ENCODE results near the gene MAML1. TPM values are rescaled to one million over a fixed set of nuclear protein-coding genes. Genes with fewer than 3 reads are reported as not detected.
"Not testable (repeated sequence)": the region's sequence is repeated elsewhere in the genome, so short reads cannot be mapped to it uniquely, and the experiment has no call there.

Gene MAML1
- total RNA-seq, 2 donors from 2014 or later, result 25.3 to 29.6 TPM

- DNase-seq (ENCODE audit: low spot score in 2 of 2) (no peak), ATAC-seq (no peak)
- Mint-ChIP-seq H3K9me3 (no peaks in the 10 kb centered on the region), H3K27ac (peak overlapping the region in 1 of 2 donors; percentile 61), H3K36me3 (peaks cover 12 to 15% of the 10 kb centered on the region in 2 donors)
Observed at GRCh38 chr5:179773686-179774040, 41.0 kb downstream of the MAML1 start.

- no peak for DNase-seq (ENCODE audit: low spot score in 2 of 2)
- no peaks in the 10 kb centered on the region for H3K9me3 Mint-ChIP-seq
- ATAC-seq, result no peak
- H3K36me3 Mint-ChIP-seq, result peaks cover 7 to 12% of the 10 kb centered on the region in 2 donors
- no peak overlapping the region for H3K27ac Mint-ChIP-seq
Observed at GRCh38 chr5:179774442-179774841, 41.8 kb downstream of the MAML1 start.

GRCh38 chr5:179776411-179776938 lies 43.9 kb downstream of the MAML1 start:
- peak in 1 of 2 donors; percentile 29 for ATAC-seq
- Mint-ChIP-seq H3K27ac (no peak overlapping the region), H3K36me3 (peaks cover 7 to 12% of the 10 kb centered on the region in 2 donors), H3K9me3 (no peaks in the 10 kb centered on the region)
- DNase-seq (ENCODE audit: low spot score in 2 of 2), result no peak

GRCh38 chr5:179777456-179777855 lies 44.8 kb downstream of the MAML1 start:
- Mint-ChIP-seq H3K9me3 (no peaks in the 10 kb centered on the region), H3K27ac (no peak overlapping the region), H3K36me3 (peaks cover 7 to 12% of the 10 kb centered on the region in 2 donors)

DNA sequence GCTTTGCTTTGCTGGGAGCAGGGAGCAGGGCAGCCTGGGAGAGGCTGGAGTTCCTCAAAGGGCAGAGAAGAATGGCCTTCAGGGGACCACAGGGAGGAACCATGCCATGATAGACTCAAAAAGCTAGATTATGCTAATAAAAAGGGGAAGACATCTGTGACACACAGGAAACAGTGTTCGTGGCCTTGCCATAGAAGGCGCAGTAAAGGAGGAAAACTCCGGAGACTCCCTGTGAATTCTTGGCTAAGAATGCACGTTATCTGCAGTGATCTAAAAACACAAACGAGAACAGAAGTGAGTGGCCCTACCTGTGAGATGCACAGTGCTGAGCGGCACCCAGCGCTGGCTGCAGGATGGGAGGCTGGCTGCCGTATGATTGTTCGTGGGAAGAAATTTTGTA lies 45.3 kb downstream of the MAML1 start:
- H3K27ac Mint-ChIP-seq, result no peak overlapping the region
- H3K9me3 Mint-ChIP-seq, result no peaks in the 10 kb centered on the region
- DNase-seq (ENCODE audit: low spot score in 2 of 2), result no peak
- peaks cover 5 to 11% of the 10 kb centered on the region in 2 donors for H3K36me3 Mint-ChIP-seq
- no peak for ATAC-seq

More at GRCh38 chr5:179777456-179777855, 44.8 kb downstream of the MAML1 start:
- no peak for ATAC-seq
- DNase-seq (ENCODE audit: low spot score in 2 of 2), result no peak

- H3K27ac Mint-ChIP-seq, result peak overlapping the region in 1 of 2 donors; percentile 68
Observed at GRCh38 chr5:179778591-179778990, 46.0 kb downstream of the MAML1 start.

DNA sequence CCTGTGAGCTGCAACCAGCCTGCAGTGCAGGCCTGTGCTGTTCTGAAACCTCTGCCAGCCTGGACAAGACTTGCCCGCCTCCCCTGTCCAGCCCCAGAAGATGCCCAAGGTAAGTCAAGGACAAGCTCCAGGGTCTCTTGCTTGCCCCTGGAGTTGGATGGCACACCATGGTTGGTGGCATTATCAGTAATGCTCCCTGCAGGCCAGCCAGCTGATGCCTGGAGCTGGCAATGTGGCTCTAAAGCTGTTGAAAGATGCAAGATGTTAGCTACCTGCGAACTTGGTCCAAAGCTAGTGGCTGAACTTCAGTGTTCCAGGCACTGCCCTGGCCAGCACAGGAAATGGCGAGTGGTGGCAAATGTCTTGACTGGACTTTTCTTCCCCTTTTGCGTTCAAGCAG lies 47.2 kb downstream of the MAML1 start:
- no peak overlapping the region for H3K27ac Mint-ChIP-seq
- no peaks in the 10 kb centered on the region for H3K9me3 Mint-ChIP-seq
- H3K36me3 Mint-ChIP-seq, result no peaks in the 10 kb centered on the region
- DNase-seq (ENCODE audit: low spot score in 2 of 2), result no peak
- no peak for ATAC-seq

More at GRCh38 chr5:179778591-179778990, 46.0 kb downstream of the MAML1 start:
- H3K36me3 Mint-ChIP-seq, result peaks cover 0 to 4% of the 10 kb centered on the region in 2 donors
- no peak for ATAC-seq
- no peak for DNase-seq (ENCODE audit: low spot score in 2 of 2)
- H3K9me3 Mint-ChIP-seq, result no peaks in the 10 kb centered on the region

DNA sequence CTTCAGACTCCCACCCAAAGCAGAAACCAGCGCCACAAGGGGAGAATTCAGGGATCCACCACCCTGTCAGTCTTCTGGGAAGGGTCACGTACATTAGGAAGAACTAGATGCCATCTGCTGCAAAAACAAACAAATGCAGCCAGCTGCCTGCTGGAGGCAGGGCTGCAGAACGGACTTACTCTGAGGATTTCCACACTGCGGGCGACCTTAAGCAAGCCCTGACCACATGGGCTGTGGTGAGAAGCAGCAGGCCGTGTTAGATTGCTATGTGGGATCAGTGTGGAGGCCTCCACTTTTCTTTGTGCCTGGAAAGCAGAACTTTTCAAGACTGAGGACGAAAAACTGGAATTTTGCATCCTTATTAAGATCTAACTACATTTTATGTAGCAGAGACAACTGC lies 47.7 kb downstream of the MAML1 start:
- DNase-seq (ENCODE audit: low spot score in 2 of 2) (no peak), ATAC-seq (no peak)
- H3K27ac Mint-ChIP-seq, result no peak overlapping the region

GRCh38 chr5:179781846-179782245 lies 49.2 kb downstream of the MAML1 start:
- Mint-ChIP-seq H3K36me3 (no peaks in the 10 kb centered on the region), H3K9me3 (no peaks in the 10 kb centered on the region), H3K27ac (peak overlapping the region in 1 of 2 donors; percentile 39)
- no peak for DNase-seq (ENCODE audit: low spot score in 2 of 2)
- no peak for ATAC-seq

More for the DNA sequence above, 47.7 kb downstream of the MAML1 start:
- H3K9me3 Mint-ChIP-seq, result no peaks in the 10 kb centered on the region
- no peaks in the 10 kb centered on the region for H3K36me3 Mint-ChIP-seq

DNA sequence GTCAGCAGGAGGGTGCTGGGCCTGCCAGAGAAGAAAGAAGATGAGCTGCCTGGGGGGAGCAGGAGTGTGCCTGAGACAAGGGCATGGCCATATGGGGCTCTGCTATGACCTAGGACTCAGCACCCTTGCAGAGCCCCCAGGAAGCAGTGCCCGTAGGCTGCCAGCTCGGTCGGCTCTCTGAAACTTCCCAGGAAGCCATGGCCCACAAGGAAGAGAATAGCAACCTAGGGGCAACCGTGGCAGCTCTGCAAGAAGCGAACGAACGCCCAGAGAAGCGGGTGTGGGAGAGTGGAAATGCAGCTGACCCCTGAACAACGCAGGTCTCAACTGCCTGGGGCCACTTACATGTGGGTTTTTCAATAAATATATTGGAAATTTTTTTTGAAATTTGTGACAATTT lies 50.5 kb downstream of the MAML1 start:
- Mint-ChIP-seq H3K27ac (peak overlapping the region in 1 of 2 donors; percentile 50), H3K36me3 (no peaks in the 10 kb centered on the region), H3K9me3 (no peaks in the 10 kb centered on the region)
- DNase-seq (ENCODE audit: low spot score in 2 of 2), result no peak
- ATAC-seq, result no peak

GRCh38 chr5:179786861-179787260 lies 54.2 kb downstream of the MAML1 start:
- H3K36me3 Mint-ChIP-seq, result peaks cover 0 to 6% of the 10 kb centered on the region in 2 donors
- ATAC-seq (no peak), DNase-seq (ENCODE audit: low spot score in 2 of 2) (no peak)
- H3K9me3 Mint-ChIP-seq, result no peaks in the 10 kb centered on the region
- no peak overlapping the region for H3K27ac Mint-ChIP-seq

- Mint-ChIP-seq H3K36me3 (peaks cover 0 to 6% of the 10 kb centered on the region in 2 donors), H3K9me3 (no peaks in the 10 kb centered on the region), H3K27ac (peak overlapping the region in 1 of 2 donors; percentile 60)
- no peak for ATAC-seq
- DNase-seq (ENCODE audit: low spot score in 2 of 2), result no peak
Observed at GRCh38 chr5:179788193-179788854, 55.7 kb downstream of the MAML1 start.

DNA sequence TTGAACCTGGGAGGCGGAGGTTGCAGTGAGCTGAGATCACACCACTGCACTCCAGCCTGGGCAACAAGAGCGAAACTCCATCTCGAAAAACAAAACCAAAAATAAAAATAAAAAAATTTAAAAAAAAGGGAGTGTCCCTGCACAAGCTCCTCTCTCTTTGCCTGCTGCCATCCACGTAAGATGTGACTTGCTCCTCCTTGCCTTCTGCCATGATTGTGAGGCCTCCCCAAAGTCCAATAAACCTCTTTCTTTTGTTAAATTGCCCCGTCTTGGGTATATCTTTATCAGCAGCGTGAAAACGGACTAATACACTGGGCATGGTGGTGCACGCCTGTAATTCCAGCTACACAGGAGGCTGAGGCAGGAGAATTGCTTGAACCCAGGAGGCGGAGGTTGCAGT lies 56.7 kb downstream of the MAML1 start:
- not testable (repeated sequence) for DNase-seq (ENCODE audit: low spot score in 2 of 2); H3K27ac Mint-ChIP-seq; H3K9me3 Mint-ChIP-seq; H3K36me3 Mint-ChIP-seq; ATAC-seq

GRCh38 chr5:179791881-179792611 lies 59.4 kb downstream of the MAML1 start:
- Mint-ChIP-seq H3K36me3 (peaks cover 0 to 6% of the 10 kb centered on the region in 2 donors), H3K27ac (no peak overlapping the region), H3K9me3 (no peaks in the 10 kb centered on the region)
- ATAC-seq, result no peak
- no peak for DNase-seq (ENCODE audit: low spot score in 2 of 2)

DNA sequence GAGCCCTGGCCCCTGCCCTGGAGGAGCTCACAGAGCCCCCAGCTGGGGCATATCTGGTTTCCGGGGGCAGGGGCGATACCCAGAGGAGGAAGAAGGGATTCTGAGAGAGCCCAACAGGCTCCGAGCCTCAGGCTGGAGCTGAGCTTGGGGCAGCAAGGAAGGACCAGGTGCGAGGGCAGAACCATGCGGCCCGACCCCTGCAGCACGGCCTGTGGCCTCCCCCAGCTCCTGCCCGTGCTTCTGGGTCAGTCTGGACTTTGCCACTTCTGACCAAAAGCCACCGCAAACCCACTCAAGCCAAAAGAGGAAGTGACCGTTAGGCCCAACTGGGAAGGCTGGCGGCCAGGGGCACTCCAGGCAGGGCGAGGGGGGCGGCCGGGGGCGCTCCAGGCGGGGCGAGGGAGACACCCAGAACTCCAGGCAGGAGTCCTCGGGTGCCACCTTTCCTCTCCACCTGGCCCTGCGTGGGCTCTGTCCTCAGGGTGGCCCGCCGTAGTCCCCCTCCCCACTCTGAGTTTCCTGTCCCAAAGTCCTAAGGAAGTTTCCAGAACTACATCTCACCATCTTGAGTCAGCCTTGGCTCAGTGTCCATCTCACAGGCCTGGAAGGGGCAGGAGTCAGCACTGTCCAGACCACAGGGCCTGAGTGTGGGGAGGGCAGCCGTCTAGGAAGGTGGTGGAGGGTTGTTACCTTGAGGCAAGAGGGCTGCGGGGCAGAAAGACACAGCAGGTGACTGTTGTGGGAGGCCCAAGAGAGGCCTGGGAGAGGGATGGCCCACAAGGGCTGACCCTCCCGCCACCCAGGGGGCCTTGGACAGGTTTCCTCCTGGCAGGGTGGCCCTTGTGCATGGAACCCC lies 60.2 kb downstream of the MAML1 start:
- peaks cover 0 to 6% of the 10 kb centered on the region in 2 donors for H3K36me3 Mint-ChIP-seq
- H3K27ac Mint-ChIP-seq, result no peak overlapping the region
- H3K9me3 Mint-ChIP-seq, result no peaks in the 10 kb centered on the region
- ATAC-seq (no peak), DNase-seq (ENCODE audit: low spot score in 2 of 2) (no peak)

DNA sequence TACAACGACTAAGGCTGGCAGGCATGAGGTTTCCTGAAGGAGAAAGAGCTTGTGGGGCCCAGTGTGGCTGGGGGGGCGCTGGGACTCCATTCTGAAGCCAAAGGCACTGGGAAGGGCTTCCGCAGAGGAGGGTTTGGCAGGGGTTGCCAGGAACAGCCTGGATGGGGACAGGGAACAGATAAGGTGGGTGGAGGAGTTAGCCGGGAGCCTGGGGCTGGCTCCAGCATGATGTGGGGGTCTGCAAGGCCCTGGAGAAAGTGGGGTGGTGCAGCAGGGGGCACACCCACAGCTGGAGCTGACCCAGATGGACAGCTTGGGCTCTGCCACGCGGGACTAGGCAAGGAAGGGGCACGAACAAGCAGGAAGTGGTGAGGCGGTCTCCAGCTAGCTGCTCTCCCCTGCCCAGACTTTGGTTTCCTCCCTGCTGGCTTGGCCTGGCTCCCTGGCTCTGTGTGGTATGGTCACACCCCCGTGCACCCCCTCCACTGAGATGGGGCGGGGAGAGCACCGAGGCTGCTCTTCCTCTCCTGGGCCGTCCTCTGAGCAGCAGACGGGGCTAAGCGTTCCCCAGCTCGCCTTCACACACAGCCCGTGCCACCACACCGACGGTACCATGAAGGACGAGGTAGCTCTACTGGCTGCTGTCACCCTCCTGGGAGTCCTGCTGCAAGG lies 61.0 kb downstream of the MAML1 start, which contains the start of gene LTC4S:
Gene LTC4S (plus strand): TSS at position 519 of the 672 bp plus-strand sequence. CDS start 95 bp downstream, at position 614.
- DNase-seq (ENCODE audit: low spot score in 2 of 2) (no peak), ATAC-seq (peak; percentile 7 to 50)
- H3K9me3 Mint-ChIP-seq, result no peaks in the 10 kb centered on the region
- peaks cover 0 to 6% of the 10 kb centered on the region in 2 donors for H3K36me3 Mint-ChIP-seq
- peak within 1 kb of the TSS in 1 of 2 donors; percentile 29 for H3K27ac Mint-ChIP-seq
